GM23248 (cell line): Measurements from ENCODE around the gene KCNH5.

Experiments used
- EZH2 ChIP-seq: fragments of 200-600 bp; sonication (generic); IDR thresholded peaks from 2 replicates; pipeline ENCODE4 v1.6.1; 2018; ENCODE audit warnings: antibody characterized with exemption, mild to moderate bottlenecking; ENCODE audit not compliant: insufficient read depth, poor library complexity, severe bottlenecking
- EZH2phosphoT487 ChIP-seq: fragments of 200-600 bp; sonication (generic); IDR thresholded peaks from 2 replicates; pipeline ENCODE4 v1.6.1; 2018; ENCODE audit warnings: antibody characterized with exemption, moderate library complexity, mild to moderate bottlenecking, low read depth; ENCODE audit not compliant: insufficient read depth

- TF ChIP-seq EZH2, result no peak
- no peak for TF ChIP-seq EZH2phosphoT487
Measured at GRCh38 chr14:63078569-63078968, 33.3 kb upstream of the KCNH5 start.
